GM19438 (cell line): Measurements from ENCODE around the gene SRSF4.
"Not testable (repeated sequence)": the region's sequence is repeated elsewhere in the genome, so short reads cannot be mapped to it uniquely, and the experiment has no call there.

Experiments
- ATAC-seq: cut with Tn5 transposase; IDR thresholded peaks from one replicate; pipeline ENCODE4 v1.9.1; 2021; ENCODE audit warnings: low read depth; ENCODE audit not compliant: unreplicated experiment

Gene SRSF4

DNA sequence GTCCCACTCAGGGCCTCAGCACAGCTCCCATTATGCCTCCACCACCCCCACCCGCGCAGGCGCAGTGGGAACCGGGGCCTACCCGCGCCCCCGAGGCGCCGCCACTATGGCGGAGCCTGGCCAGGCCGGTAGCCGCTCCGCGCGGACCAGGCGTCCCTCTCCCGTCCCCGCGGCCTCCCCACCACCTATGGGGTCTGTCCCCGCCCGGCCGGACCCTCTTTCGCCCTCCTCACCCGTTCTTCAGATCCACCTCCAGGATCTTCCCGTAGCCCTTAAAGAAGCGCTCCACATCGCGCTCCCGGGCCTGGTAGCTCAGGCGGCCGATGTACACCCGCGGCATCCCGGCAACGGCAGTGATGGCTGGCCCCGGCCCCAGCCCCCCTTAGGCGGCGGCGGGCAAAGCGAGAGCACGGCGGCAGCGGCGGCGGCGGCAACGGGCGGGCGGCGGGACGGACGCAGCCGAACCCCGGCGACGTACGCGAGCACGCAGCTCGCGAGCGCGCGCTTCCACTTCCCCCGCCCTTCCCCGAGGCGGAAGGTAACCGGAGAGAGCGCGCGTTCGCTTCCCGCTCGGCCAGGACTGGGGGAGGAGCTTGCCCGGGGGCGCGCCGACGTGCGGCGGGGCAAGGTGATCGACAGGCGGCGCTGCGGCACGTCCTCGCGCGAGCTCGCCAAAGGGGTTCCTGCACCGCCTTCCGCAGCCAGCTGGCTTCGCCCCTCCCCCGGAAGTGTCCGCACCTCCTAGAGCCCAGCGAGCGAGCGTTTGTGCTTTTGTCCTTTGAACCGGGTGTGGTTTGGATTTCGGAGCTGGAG lies at the start of gene SRSF4:
SRSF4 (minus strand) TSS at position 488 of the 813 bp plus-strand sequence; CDS start at position 340, 148 bp downstream.
- ATAC-seq, result peak; percentile 87

DNA sequence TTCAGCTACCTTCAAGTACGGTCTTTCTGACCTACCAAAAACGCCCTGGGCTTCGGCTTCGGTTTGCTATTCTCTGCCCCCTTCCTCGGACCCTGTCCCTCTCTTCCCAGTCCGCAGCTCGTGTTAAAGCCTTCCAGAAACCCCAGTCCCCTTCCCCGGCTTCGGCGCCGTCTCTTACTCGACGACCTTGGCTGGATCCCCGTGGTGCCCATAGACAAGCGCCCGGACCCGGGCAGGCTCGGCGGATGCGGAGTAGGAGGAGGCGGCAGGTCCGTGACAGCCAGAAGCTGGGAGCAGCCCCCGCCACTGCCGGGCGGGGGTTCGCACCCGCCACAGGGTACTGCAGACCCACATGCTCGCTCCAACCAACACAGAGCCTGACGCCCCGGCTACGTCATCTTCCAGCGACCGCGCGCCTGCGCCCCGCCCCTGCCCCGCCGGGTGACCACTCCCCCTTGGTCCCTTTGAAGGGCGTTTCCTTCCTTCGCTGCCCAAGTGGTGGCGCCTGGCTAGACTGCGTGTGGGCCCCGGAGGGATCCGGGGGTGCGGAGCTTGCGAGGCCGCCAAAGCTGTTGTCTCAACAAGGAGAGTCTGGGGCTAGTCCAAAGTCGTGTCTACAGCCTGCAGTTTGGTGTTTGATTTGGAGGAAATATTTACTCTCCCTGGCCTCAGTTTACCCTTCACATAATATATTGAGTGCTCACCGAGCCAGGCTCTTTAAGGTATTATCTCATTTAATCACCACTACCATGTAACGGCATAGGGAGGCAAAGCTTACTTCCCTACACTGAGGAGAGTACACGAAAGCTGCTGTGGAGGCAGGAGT lies 49.1 kb upstream of the SRSF4 start, which contains the start of gene MECR:
MECR (minus strand) TSS at position 382 of the 826 bp plus-strand sequence; CDS start at position 354, 28 bp downstream.
- ATAC-seq, result peak; percentile 79

DNA sequence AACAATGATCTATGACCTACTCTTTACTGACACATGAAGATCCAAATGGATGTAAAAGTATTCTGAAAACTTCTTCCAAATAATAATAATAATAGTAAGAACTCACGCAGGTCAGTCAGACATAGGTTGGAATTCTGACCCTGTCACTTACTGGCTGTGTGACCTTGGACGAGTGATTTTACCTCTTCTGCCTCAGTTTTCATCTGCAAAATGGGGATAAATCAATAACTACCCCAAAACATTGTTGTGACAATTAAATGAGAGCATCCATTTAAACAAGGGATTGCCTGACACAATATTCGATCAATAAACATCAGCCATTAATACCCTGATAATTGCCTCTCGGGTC lies 48.5 kb upstream of the SRSF4 start:
- no peak for ATAC-seq

DNA sequence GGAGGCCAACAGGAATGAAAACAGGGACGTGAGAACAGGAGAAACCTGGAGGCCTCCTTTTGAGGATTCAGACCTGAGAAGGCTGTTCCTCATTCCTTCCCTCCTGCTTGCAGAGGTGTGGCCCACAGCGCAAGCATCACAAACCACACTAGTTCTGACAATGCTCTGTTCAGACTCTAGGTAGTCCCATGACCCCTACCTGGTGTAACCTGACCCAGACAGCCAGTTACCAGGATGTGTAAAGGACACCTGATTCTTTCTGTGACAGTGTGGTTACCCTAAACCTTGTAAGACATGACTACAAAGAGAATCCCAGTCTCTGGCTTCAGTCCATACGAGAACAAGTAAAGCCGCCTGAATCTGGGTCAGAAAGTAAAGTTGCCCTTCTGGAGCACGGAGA lies 45.8 kb upstream of the SRSF4 start:
- no peak for ATAC-seq

DNA sequence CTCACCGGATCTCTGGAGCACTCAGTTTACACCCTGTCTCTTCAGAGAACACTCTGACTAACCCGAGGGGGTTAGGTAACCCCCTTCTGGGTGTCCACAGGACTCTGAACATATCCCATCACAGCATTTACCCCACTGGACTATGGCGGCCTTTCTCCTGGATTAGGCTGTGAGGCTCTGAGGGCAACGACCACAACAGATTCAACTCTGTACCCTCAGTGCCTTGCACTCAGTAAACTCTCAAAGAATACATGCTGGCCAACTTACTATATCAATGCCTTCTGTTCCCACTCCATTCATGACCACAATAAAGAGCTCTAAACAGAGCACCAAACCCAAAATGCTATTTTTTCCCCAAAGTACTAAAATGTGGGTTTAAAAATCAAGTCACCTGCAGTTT lies 43.7 kb upstream of the SRSF4 start:
- ATAC-seq, result no peak

DNA sequence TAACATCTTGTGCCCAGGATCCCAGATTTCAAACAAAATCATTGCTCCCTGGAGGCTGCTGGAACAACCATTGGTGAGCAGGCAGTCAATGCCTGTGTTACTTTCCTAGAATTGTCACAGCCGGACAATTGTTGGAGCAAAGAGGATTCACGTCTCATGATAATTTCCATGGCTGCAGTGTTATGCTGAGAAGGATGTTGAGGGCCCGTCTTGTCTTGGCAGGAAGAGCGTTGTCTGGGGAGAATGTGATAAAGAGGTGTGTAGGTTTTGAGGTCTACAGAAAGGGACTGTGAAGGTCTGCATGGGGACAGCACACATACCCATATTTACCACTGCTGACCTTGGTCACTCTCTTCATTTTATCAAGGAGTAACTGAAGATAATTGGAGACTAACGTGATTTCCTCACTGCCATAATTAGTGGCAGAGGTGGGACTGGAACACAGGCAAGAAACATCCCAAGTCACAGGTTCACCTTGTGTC lies 42.7 kb upstream of the SRSF4 start:
- ATAC-seq, result no peak

DNA sequence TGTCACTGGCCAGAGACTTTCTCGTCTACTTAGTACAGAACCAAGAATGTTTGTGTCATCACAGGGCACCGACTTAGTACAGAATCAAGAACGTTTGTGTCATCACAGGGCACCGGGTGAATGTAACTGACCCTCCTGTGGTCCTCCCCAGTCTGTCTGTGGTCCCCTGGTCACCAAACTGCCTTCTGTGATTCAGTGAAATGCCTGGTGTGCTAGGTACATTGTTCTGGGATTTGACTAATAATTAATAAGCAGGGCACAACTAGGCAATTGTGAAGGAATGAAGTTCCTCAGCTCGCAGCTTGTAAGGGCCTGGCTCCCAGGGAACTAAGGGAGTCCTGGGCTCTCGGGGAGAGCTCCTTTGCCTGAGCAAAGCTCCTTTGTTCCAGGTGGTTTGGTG lies 41.8 kb upstream of the SRSF4 start:
- ATAC-seq, result no peak

DNA sequence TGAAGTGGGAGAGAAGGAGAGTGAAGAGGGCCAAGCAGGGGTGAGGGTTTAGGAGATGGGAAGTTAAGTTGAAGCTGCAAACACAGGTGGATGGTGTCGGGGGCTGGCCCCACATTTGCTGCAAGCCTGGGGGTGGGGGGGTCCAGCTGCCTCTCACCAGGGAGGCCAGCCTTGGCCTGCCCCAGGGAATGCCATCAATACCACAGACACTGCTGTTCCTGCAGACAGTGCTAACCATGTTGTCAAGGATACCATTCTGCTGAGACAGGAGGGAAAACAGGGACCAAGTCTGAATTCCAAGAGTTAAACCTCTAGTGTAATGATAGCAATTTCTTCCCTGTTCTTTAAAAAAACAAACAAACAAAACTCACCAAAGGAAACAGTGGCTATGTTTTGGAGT lies 41.0 kb upstream of the SRSF4 start:
- ATAC-seq, result no peak

DNA sequence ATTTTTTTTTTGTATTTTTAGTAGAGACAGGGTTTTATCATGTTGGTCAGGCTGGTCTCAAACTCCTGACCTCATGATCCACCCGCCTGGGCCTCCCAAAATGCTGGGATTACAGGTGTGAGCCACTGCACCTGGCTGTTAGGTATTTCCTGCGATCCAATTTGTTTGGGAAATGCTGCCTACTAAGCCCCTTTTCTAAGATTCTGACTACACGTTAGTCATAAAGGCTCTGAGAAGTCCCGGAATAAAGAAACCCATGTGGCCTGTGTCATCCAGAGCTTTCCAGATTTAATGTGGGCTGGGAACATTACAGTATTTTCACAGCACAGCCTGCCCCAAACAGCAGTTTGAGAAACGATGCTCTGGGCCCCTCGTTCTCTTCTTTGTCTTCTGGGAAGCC lies 40.6 kb upstream of the SRSF4 start:
- ATAC-seq, result not testable (repeated sequence)

DNA sequence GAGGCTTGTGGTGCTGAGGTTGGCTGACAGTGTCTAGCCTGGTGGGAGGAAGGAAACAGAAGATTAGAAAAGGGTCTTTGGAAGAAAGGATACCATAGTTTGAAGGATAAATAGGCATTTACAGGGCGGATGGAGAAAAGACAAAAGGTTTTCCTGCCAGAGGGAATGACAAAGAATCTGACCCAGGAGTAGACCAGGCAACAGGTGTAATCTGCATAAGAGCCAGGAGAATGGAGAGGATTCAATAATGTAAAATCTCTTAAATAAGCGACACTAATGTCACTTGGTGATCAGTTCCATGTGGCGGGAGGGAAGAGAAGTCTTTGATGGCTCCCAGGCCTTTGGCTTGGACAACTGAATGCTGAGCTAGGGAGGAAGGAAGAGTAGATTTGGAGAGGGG lies 39.6 kb upstream of the SRSF4 start:
- no peak for ATAC-seq

DNA sequence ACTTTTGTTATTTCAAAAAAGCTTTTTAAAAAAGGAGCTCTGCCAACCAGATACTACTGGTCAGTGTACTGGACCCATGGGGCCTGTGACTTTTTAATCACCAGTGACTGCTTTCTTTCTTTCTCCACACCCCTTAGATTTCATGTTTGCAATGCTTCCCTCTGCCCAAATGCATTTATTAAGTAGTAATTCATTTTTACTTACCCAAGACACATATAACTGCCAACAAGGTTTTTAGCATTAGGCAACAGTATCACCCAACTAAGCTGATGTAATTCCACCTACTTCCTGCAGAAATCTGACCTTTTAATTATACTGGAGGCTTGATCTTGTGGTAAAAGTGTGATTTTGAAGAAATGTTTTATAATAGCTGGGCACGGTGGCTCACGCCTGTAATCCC lies 36.5 kb upstream of the SRSF4 start:
- no peak for ATAC-seq

DNA sequence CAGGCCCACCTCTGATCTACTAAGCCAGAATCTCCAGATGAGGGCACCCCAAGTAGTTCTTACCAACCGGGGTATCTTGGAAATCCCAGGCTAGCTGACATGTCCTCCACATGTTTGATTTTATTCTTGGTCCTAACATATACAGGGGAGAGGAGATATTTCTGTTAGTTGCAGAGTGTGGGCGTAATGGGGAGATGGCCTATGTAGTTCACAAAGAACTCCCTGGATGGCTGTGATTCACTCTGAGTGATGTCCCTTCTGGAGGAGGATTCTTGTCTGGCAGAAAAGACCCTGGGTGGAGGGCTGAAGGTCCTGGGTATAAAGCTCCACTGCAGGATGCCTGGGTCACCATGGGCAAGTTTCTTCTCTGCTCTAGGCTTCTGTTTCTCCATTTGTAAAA lies 35.9 kb upstream of the SRSF4 start:
- no peak for ATAC-seq

DNA sequence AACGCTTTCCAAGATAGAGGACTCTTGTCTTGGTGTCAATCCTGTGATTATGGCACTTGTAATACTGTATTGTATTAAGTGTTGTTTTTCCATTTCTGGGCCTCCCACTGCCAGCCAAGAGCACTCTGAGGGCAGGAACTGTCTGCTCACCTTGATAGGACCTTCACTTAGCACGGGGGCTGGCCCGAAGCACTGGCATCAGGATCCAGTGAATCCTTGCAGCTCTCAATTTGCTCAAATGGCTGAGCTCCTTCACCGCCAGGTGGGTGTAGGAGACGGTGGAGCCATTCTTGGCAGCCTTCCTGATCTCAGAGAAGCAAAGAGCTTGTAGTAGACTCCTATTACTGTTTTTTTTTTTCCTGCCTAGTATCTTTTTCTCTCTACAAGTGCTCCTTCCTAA lies 31.4 kb upstream of the SRSF4 start:
- no peak for ATAC-seq

DNA sequence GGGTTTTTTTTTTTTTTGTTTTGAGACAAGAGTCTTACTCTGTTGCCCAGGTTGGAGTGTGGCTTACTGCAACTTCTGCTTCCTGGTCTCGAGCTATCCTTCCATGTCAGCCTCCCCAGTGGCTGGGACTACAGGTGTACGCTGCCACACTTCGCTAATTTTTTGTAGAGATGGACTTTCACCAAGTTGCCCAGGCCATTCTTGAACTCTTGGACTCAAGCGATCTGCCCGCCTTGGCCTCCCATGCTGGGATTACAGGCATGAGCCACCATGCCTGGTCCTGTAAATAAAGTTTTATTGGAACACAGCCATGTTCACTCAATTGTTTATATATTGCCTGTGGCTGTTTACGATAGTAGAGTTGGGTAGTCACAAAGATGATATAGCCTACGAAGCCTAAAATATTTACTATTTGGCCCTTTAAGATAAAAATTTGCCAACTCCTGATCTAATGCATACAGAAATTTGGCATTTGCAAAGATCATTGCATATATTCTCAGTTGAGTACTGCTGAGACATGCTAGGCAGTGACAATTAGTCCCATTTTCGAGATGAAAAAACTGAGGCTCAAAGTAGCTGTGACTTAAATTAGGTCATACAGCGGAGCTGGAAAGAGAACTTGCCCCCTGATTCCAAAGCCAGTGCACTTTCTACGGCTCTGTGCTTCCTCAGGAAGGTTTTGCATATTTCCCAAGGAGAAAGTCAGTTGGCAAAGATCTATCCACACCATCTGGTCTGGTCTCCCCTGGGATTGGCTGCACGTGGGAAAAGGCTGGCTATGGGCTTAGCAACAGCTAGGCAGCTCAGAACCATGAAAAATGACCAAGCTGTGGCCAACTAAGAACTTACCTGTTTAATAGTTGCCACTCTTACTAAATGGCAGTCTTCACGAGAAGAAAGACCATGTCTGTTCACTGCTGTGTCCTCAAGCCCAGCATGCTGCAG lies 29.7 kb upstream of the SRSF4 start:
- no peak for ATAC-seq

DNA sequence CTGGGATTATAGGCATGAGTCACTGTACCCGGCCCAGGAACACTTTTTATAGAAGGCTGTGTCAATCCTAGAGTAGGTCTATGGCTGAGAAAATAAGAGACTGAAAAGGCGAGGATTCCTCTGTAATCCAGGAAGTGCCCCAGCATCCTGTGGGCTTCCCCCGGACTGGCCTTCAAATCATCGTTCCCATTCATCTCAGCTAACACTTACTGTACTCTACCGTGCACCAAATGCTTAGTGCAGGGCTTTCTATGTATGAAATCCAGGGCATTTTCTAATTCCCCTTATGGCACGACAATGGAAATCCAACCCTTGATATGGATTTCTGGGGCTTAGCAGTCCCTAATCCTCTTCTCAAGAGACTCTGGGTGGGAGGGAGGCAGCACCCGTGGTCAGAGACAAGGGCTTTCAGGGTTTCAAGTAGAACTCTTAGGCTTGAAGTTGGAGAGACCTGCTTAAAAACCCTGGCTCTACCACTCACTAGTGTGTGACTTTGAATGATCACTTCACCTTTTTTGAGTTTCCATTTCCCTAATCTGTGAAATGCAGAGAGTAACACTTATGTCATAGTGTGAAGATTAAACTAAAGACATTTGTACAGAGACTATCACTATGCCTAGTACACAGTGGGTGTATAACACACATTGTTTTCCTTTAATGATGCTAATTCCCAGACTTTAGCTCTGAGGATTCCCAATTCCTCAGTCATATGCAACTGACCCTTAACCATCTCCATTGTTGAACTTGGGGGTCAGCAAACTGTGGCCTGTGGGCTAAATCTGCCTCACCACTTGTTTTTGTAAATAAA lies 28.8 kb upstream of the SRSF4 start:
- ATAC-seq, result no peak

DNA sequence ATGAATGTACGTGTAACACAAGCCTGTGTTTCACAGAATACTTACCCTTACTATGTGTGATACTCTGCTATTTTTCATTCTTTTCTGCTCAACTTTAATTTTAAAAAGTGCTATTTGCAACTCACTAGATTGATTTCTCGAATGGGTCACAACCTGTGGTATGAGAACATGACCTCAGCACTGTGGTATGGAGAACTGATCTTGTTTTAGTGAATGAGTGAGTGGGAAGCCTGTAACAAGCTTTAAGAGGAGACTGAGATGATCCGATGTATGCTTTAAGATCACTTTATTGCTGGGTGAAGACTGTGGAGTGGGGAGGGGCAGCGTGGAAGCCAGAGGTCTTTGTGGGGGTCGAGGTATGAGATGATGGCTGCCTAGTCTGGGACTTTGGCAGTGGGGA lies 27.5 kb upstream of the SRSF4 start:
- no peak for ATAC-seq

DNA sequence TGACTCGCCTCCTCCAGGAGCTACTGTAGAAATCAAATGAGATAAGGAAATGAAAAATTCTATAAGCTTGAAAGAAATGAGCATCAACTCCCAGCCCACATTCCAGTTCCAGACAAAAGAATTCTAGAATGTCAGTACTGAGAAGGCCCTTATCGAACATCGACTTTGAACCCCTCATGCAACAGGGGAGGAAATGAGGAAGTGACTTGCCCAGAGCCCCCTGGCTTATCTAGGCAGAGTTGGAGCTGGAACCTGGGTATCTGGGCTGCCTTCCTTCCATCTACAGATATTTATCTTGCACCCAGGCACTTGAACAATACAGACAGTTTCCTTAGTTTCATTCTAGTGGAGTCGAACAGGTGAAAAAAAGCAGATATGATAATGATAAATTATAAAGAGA lies 26.7 kb upstream of the SRSF4 start:
- ATAC-seq, result no peak

DNA sequence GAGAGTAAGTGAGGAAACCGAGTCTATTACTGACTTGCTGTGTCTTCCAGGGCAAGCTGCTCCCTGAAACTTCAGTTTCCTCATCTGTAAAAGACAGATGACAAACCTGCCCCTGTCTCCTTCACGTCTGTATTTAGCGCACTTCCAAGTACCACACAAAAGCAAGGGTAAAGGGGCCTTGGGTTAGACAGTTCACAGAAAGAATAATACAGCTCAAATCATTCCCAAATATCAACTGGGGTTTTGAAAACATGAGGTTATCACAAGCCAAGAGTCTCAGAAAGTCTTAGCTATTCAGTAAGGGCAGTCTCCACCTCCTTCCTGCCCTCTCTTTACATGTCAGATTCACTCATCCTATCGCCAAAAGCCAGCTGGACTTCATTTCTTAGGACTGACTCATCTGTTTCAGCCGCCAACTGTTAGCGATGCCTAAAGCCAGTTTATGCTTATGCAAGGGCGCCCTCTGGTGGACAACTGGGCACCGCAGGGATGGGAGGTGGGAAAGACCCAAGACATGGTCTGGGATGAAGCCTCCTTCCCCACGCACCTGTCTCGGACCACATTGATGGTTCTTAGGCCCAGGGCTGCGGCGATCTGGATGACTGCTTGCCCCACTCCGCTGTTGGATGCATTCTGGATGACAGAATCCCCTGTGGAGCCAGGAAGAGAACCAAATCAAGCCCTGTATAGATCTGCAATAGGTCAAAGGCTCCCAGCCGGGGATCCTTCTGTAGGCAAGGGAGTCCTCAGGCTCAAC lies 21.1 kb upstream of the SRSF4 start:
- peak; percentile 64 for ATAC-seq

DNA sequence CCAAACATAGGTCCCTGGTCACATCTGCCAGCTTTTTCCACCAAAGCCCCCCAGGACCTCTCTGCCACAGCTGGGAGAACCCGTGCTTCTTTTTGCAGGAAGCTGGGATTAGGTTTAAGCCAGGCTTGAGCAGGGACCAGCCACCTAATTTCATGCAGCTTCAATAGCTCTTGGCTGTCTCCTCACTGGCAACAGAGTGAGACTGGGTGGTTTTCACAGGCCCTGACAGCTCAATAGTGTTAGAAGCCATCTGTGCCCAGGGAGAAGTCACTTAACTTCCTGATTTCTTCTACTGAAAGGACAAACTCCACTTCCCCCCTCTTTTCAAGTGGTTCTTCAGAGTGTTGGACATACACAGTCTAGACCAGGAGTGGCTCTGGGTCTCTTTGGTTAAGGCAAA lies 20.4 kb upstream of the SRSF4 start:
- ATAC-seq, result no peak
